ENCODE measurements around the gene CCDC187. TPM values are rescaled to one million over a fixed set of nuclear protein-coding genes. Genes with fewer than 3 reads are reported as not detected.

Gene CCDC187
- total and polyA plus RNA-seq, 2 of the 13 experiments (the other 11 are each of a cell fraction or from before 2014, with no cell fraction given) = 0.03 to 0.13 TPM

GRCh38 chr9:136255166-136255538 lies 48.7 kb downstream of the CCDC187 start:
- Histone ChIP-seq H3K4me1 (ENCODE audit: insufficient read depth, low read length) (peaks cover 49% of the 10 kb centered on the region), H2AFZ (ENCODE audit: low read length) (no peak overlapping the region), H3K36me3 (replicated peaks in 1 of 2; ENCODE audit: control insufficient read depth in 1 of 2, insufficient read depth in 2 of 2, low read length in 2 of 2) (no peaks in the 10 kb centered on the region), H3K27me3 (ENCODE audit: control insufficient read depth in 1 of 2, insufficient read depth in 2 of 2, low read length in 2 of 2) (peaks cover 10 to 83% of the 10 kb centered on the region in 2 experiments), H4K20me1 (ENCODE audit: insufficient read depth, low read length) (no peaks in the 10 kb centered on the region), H3K4me2 (ENCODE audit: low read depth, low read length) (peak overlapping the region; percentile 68), H3K27ac (ENCODE audit: extremely low read length, insufficient read depth, low read length) (no peak overlapping the region), H3K9me3 (ENCODE audit: low read length) (no peaks in the 10 kb centered on the region), H3K4me3 (replicated peaks in 1 of 3; ENCODE audit: insufficient read depth in 1 of 3, low read depth in 2 of 3, low read length in 3 of 3) (peak overlapping the region in 1 of 3 experiments; percentile 55; a peak in 3 of 6 replicates), H3K9ac (ENCODE audit: insufficient read depth, low read depth, low read length) (no peak overlapping the region), H3K79me2 (ENCODE audit: insufficient read depth, low read length) (no peaks in the 10 kb centered on the region)
- WGBS (ENCODE audit: low lambda C conversion rate) = 1% methylated on average over 8 of the region's 12 CpGs
- ATAC-seq (peak; percentile 4; the same call in 1 of the 3 replicates), DNase-seq (ENCODE audit: low spot score) (peak; percentile 27), FAIRE-seq (no peak)
- CTCF ChIA-PET (ENCODE audit: low intra/inter-chr PET ratio, low total read pairs) = no interaction called here
- BruUV-seq (replicated peaks) = no TSS peak
- POLR2A ChIA-PET = interaction anchor here (1.6 kb wide), 1 partner anchor 24 kb away, joined by 3 read pairs; no protein-coding TSS in a partner anchor
- intact Hi-C loops (cut with micrococcal nuclease; ENCODE audit: unreplicated experiment) = no loop called here
- in situ Hi-C loops (cut with HindIII; ENCODE audit: extremely low pct_ligation_motif_present, low pct_unique_long_range_greater_than_20kb) = loop anchor here (25.0 kb wide), 1 partner anchor 268 kb away; no protein-coding TSS in a partner anchor
- TF ChIP-seq CREM (IDR thresholded peaks at IDR 0.05) (no peak), CREM (CRISPR knock-in tag; IDR thresholded peaks at IDR 0.05) (no peak), ARNT2 (CRISPR knock-in tag; IDR thresholded peaks at IDR 0.05; ENCODE audit: low read depth) (no peak), ZNF264 (CRISPR knock-in tag; IDR thresholded peaks at IDR 0.05) (no peak), SALL1 (CRISPR knock-in tag; IDR thresholded peaks at IDR 0.05) (0 out of 2 replicates have a peak, but pooled peaks have one; percentile 4), ZNF687 (CRISPR knock-in tag; IDR thresholded peaks at IDR 0.05) (peak; percentile 63), ZNF562 (CRISPR knock-in tag; IDR thresholded peaks at IDR 0.05; ENCODE audit: borderline replicate concordance) (no peak), DNMT1 (CRISPR knock-in tag; IDR thresholded peaks at IDR 0.05) (no peak), ZMYM4 (CRISPR knock-in tag; IDR thresholded peaks at IDR 0.05) (no peak), NR2F1 (CRISPR knock-in tag; IDR thresholded peaks at IDR 0.05) (no peak), POLR2G (IDR thresholded peaks at IDR 0.05; ENCODE audit: low read depth, low read length) (no peak), STAT6 (CRISPR knock-in tag; IDR thresholded peaks at IDR 0.05; ENCODE audit: borderline replicate concordance) (no peak), MAX (IDR thresholded peaks at IDR 0.05) (0 out of 2 replicates have a peak, but pooled peaks have one; percentile 45), ZNF335 (CRISPR knock-in tag; IDR thresholded peaks at IDR 0.05) (no peak), SIX1 (CRISPR knock-in tag; IDR thresholded peaks at IDR 0.05; ENCODE audit: borderline replicate concordance) (no peak), ZNF615 (CRISPR knock-in tag; IDR thresholded peaks at IDR 0.05; ENCODE audit: borderline replicate concordance) (no peak), ZBTB26 (CRISPR knock-in tag; IDR thresholded peaks at IDR 0.05; ENCODE audit: borderline replicate concordance) (no peak)
